AG08396 (cell line): ENCODE data around the gene BCL11B.
"Not testable (repeated sequence)": the region's sequence is repeated elsewhere in the genome, so short reads cannot be mapped to it uniquely, and the experiment has no call there.

ENCODE experiments used
- DNase-seq: peaks from one replicate; pipeline ENCODE4 v3.0.0; 2012; ENCODE audit warnings: low spot score, mixed read lengths

The BCL11B gene

GRCh38 chr14:99239661-99240092, 32.3 kb downstream of the BCL11B start:
- DNase-seq, result no peak

- no peak for DNase-seq
Measured at GRCh38 chr14:99238216-99238615, 33.8 kb downstream of the BCL11B start.

- DNase-seq, result no peak
Measured at GRCh38 chr14:99237288-99237687, 34.7 kb downstream of the BCL11B start.

GRCh38 chr14:99236386-99237138, 35.4 kb downstream of the BCL11B start:
- no peak for DNase-seq

GRCh38 chr14:99235582-99236320, 36.2 kb downstream of the BCL11B start:
- DNase-seq, result no peak

- no peak for DNase-seq
Measured at GRCh38 chr14:99234961-99235571, 36.9 kb downstream of the BCL11B start.

- no peak for DNase-seq
Measured at GRCh38 chr14:99234355-99234754, 37.6 kb downstream of the BCL11B start.

GRCh38 chr14:99233222-99234035, 38.6 kb downstream of the BCL11B start:
- DNase-seq, result no peak

- no peak for DNase-seq
Measured at GRCh38 chr14:99232714-99233214, 39.2 kb downstream of the BCL11B start.

- DNase-seq, result no peak
Measured at GRCh38 chr14:99231850-99232713, 39.9 kb downstream of the BCL11B start.

- DNase-seq, result no peak
Measured at GRCh38 chr14:99231161-99231849, 40.7 kb downstream of the BCL11B start.

- DNase-seq, result no peak
Measured at GRCh38 chr14:99230208-99231151, 41.5 kb downstream of the BCL11B start.

GRCh38 chr14:99229654-99230207, 42.3 kb downstream of the BCL11B start:
- DNase-seq, result no peak

- DNase-seq, result not testable (repeated sequence)
Measured at GRCh38 chr14:99228760-99229159, 43.2 kb downstream of the BCL11B start.

GRCh38 chr14:99226687-99227086, 45.3 kb downstream of the BCL11B start:
- no peak for DNase-seq

- no peak for DNase-seq
Measured at GRCh38 chr14:99225436-99226203, 46.4 kb downstream of the BCL11B start.

- DNase-seq, result no peak
Measured at GRCh38 chr14:99224948-99225347, 47.0 kb downstream of the BCL11B start.
